C1 segment of cervical spinal cord (tissue), 14 donors: ENCODE data around the gene HMGN1.
"Not testable (repeated sequence)": the region's sequence is repeated elsewhere in the genome, so short reads cannot be mapped to it uniquely, and the experiment has no call there.

ENCODE experiments used
- DNase-seq, 14 donors: peaks; one replicate each; lab custom pipeline; 2025; lab: John Stamatoyannopoulos, UW

Gene HMGN1, protein sequence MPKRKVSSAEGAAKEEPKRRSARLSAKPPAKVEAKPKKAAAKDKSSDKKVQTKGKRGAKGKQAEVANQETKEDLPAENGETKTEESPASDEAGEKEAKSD

GRCh38 chr21:39348355-39349210 is at the start of gene HMGN1:
TSS of gene HMGN1 (minus strand) at chr21:39349088. CDS start at chr21:39348917, 171 bp downstream.
- peak; percentile 16 to 91 (median 81) for DNase-seq

DNA sequence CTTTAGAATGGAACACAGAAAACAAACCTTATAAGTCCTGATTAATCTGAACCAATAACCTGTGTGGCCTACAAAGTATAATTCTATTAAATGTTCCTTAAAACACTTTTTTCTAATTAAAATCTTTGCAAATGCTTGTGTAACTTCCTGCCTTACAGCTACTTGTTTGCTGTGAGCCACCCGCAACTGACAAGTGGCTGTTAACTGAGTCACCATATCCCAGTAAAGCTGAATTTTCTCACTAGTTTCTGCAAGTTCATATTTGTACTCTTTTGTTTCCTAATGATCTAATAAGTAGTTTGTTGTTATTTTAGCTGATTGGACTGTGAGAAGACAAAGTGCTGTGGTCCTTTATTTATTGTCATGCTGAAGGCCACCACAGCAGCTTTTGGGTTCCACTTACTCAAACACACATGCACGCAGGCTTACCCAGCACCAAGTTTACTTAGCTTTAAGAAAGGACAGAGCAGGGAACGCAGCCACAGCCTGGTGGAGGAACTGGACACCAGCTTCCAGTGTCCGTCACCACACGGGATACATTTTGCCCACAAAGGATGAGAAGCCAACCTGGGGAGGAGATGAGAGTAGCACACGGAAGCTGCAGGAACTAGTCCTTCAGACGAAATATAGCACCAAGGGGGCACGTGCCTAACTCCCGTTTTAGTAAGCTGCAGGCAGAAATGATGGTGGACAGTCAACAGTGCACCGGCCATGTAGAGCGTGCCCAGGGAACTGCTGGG is 48.9 kb upstream of the HMGN1 start:
- no peak for DNase-seq

DNA sequence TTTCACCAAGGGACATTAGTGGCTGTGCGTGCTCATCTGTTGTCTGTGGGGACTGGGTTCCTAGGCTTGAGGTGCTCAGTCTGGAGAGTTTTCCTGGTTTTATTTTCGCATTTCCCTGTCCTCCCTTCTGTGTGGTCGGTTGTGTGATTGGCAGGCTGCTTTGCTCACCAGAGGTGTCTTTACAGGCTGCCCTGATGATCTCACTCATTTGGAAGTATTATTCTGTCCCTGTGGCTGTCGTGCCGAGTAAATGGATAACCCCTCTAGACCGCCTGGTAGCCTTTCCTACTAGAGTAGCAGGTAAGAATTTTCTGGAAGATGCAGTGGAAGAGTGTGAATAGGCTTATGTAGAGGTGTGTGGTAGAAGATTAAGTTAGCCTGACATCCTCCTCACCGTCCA is 44.1 kb upstream of the HMGN1 start:
- no peak for DNase-seq

- no peak for DNase-seq
Measured at GRCh38 chr21:39390212-39390765, 41.4 kb upstream of the HMGN1 start.

GRCh38 chr21:39388811-39389155 is 39.9 kb upstream of the HMGN1 start:
- no peak for DNase-seq

GRCh38 chr21:39388038-39388810 is 39.3 kb upstream of the HMGN1 start:
- peak; percentile 25 to 88 (median 73) for DNase-seq

- peak; percentile 33 to 92 (median 80) for DNase-seq
Measured at GRCh38 chr21:39387461-39388037, 38.7 kb upstream of the HMGN1 start.

- DNase-seq: no peak
Measured at GRCh38 chr21:39386899-39387298, 38.0 kb upstream of the HMGN1 start.

DNA sequence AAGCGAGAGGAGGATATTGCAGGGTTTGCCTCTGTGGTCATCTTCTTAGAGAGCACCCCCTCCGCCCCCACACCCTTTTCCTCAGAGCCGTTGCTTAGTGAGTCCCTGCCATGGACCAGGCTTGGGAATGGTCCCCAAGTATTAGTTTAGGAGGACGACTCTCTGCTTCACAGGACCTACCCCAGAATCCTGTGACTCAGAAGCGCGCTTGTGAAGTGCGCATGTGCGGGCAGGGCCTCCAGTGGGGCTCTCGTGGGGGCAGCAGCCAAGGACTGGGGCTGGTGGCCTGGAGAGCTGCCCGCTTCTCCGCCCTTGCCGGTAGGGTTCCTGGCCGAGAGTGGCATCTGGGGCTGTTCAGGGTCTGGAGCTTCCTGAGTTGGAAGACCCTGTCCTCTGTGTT is 37.3 kb upstream of the HMGN1 start:
- DNase-seq: peak in 10 of 14 donors; percentile 1 to 61 (median 39)

DNA sequence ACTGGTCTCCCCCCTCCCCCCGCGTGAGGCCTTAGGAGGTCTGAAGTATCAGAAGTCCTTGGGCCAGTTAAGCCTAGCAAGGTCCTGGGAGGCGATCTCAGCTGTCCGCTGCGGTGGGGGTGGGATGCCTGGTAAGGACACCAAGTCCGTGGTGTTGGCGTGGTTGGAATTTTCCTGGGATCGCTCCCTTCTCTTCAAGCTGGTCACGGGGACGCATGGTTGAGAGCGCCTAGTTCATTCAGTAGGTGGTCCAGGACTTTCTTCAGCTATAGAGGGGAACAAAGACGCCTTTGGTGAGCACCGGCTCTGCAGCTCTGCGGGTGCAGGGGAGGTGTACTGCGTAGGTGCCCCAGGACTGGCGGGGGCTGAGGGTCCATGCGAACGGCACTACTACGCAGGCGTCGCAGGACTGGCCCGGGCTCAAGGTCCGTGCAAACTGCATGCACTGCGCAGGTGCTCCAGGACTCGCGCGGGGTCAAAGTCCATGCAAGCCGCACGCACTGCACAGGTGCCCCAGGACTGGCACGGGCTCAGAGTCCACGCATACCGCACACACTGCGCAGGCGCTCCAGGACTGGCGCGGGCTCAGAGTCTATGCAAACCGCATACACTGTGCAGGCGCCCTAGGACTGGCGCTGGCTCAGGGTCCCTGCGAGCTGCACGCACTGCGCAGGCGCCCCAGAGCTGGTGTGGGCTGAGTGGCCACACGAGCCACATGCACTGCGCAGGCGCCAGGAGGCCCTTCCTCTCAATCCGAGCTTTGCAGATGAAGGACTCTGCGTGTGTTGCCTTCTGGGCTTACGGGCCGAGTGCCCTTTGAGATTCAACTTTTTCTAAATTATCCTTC is 36.6 kb upstream of the HMGN1 start:
- peak; percentile 7 to 87 (median 63) for DNase-seq

- DNase-seq: no peak
Measured at GRCh38 chr21:39384674-39385298, 35.9 kb upstream of the HMGN1 start.

DNA sequence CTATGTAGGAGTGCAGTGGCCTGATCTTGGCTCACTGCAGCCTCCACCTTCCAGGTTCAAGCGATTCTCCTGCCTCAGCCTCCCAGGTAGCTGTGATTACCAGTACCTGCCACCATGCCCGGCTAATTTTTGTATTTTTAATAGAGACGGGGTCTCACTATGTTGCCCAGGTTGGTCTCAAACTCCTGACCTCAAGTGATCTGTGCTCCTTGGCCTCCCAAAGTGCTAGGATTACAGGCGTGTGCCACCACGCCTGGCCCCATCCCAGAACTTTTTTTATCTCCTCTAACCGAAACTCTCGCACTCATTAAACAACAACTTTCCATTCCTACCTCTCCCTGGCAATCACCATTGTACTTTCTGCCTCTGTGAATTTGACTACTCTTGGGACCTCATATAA is 33.2 kb upstream of the HMGN1 start:
- DNase-seq: not testable (repeated sequence)

- peak in 3 of 14 donors; percentile 37 to 46 (median 38) for DNase-seq
Measured at GRCh38 chr21:39381009-39381408, 32.1 kb upstream of the HMGN1 start.

DNA sequence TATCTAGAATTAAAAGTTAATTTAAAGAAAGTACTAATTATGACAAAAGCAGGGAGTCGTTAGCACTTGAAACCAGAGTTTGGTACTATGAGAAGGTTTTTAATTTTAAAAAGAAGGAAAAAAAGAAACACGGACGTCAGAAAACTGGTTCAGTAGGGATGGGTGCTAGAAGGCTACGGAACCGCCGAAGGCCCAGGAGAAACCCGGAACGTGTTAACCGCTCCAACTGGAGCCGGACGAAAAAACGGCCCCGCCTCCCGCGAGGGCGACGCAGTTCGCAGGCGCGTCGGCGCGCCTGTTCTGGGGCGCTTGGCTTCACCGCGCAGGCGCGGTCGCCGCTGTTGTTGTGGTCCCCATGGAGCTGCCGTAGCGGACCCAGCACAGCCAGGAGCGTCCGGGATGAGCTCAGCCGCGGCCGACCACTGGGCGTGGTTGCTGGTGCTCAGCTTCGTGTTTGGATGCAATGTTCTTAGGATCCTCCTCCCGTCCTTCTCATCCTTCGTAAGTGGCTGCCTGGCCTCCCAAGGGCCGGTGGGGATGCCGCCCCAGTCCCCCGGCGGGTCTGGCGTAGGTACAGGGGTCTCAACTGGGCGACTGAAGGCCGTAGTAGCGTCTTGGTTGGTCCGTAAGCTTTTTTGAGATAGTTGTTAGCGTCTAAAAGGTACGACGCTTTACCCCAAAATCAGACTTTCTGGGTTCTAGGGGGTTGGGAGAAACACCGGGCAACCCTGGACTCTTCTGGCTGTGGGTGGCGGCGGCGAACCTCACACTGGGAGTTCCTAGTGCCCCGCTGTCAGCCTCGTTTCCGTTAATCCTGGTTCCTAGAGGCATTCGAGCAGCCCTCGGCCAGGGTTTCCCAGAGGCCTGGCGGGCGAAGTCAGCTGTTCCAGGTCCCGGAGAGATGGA is 31.4 kb upstream of the HMGN1 start:
- peak; percentile 45 to 93 (median 86) for DNase-seq

GRCh38 chr21:39377444-39378050 is 28.7 kb upstream of the HMGN1 start:
- DNase-seq: no peak

DNA sequence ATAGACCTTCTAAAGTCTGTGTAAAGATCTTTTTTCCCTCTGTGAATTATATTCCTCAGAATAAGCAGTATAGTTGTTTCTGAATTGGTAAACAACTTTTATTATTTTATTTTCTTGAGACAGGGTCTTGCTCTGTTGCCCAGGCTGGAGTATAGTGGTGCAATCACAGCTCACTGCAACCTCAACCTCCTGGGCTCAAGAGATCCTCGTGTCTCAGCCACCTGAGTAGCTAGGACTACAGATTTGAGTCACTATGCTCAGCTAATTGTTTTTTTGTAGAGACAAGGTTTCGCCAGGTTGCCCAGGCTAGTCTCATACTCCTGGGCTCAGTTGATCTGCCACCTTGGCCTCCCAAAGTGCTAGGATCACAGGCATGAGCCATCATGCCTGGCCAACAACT is 26.6 kb upstream of the HMGN1 start:
- no peak for DNase-seq

- DNase-seq: no peak
Measured at GRCh38 chr21:39374046-39374445, 25.2 kb upstream of the HMGN1 start.

DNA sequence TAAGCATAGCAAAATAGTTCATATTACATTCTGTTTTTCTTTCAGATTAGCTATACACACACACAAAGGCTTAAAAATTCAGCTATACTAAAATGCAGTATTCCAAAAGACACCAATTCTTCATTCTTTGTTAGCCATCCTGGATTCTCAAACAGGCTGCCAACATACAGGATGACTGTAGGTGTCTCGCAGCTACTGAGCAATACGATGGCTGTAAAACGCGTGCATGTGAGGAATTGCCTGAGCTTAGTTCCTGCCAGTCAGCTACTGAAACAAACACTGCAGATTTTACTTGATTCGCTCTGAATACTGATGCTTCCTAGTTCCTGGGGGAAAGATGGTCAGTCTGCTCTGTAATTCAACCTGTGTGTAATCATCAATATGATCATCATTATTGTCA is 24.7 kb upstream of the HMGN1 start:
- DNase-seq: no peak
